GM23338 (cell line): Measurements from ENCODE around the gene GPATCH1. TPM values are rescaled to one million over a fixed set of nuclear protein-coding genes. Genes with fewer than 3 reads are reported as not detected.

Experiments
- ATAC-seq: fragments of 200-7000 bp; cut with Tn5 transposase; 3 replicates; pipeline ENCODE4 v1.9.1; 2020
- DNase-seq: peaks from one replicate; pipeline ENCODE4 v3.0.0-alpha.2; 2015; ENCODE audit warnings: low spot score
- H2AFZ ChIP-seq: fragments of 200-600 bp; sonication (generic); 2 replicates; pipeline ENCODE4 v1.8.0; 2016; ENCODE audit warnings: antibody characterized with exemption, mild to moderate bottlenecking, moderate library complexity
- H3F3A ChIP-seq: fragments of 200-600 bp; sonication (generic); replicated peaks from 2 replicates; pipeline ENCODE4 v1.8.0; 2017; ENCODE audit warnings: antibody characterized with exemption, mixed run types, low read depth
- H3K27ac ChIP-seq: fragments of 200-600 bp; sonication (generic); 2 replicates; pipeline ENCODE4 v1.6.1; 2016; ENCODE audit warnings: low read depth
- H3K27me3 ChIP-seq: fragments of 200-600 bp; sonication (generic); 2 replicates; pipeline ENCODE4 v1.8.0; 2016; ENCODE audit warnings: mild to moderate bottlenecking, mixed run types, moderate library complexity; ENCODE audit not compliant: insufficient read depth
- H3K36me3 ChIP-seq: fragments of 200-600 bp; sonication (generic); 2 replicates; pipeline ENCODE4 v1.8.0; 2016; ENCODE audit warnings: mild to moderate bottlenecking; ENCODE audit not compliant: insufficient read depth
- H3K4me1 ChIP-seq: fragments of 200-600 bp; sonication (generic); 2 replicates; pipeline ENCODE4 v1.8.0; 2016; ENCODE audit warnings: mild to moderate bottlenecking, moderate library complexity; ENCODE audit not compliant: insufficient read depth
- H3K4me2 ChIP-seq: fragments of 200-600 bp; sonication (generic); 2 replicates; pipeline ENCODE4 v1.7.1; 2017; ENCODE audit warnings: mixed run types
- H3K4me3 ChIP-seq: fragments of 200-600 bp; sonication (generic); 2 replicates; pipeline ENCODE4 v1.6.1; 2016; ENCODE audit warnings: mixed run types
- H3K79me2 ChIP-seq: fragments of 200-600 bp; sonication (generic); replicated peaks from 2 replicates; pipeline ENCODE4 v1.8.0; 2017; ENCODE audit warnings: mild to moderate bottlenecking; ENCODE audit not compliant: insufficient read depth
- H3K9me2 ChIP-seq: fragments of 200-600 bp; sonication (generic); 2 replicates; pipeline ENCODE4 v1.8.0; 2017; ENCODE audit not compliant: insufficient read depth
- H4K20me1 ChIP-seq: fragments of 200-600 bp; sonication (generic); replicated peaks from 2 replicates; pipeline ENCODE4 v1.8.0; 2017; ENCODE audit warnings: mild to moderate bottlenecking; ENCODE audit not compliant: insufficient read depth
- H3K27ac Mint-ChIP-seq: 2 replicates; pipeline ENCODE4 v1.8.0; 2020; ENCODE audit warnings: inconsistent platforms, mild to moderate bottlenecking, moderate library complexity, mixed read lengths
- H3K27me3 Mint-ChIP-seq: 3 replicates; pipeline ENCODE4 v1.8.0; 2022; ENCODE audit warnings: low read depth, mild to moderate bottlenecking, moderate library complexity, mixed read lengths, inconsistent platforms; ENCODE audit not compliant: insufficient read depth, poor library complexity
- H3K36me3 Mint-ChIP-seq: 3 replicates; pipeline ENCODE4 v1.8.0; 2021; ENCODE audit warnings: low read depth, mild to moderate bottlenecking, inconsistent platforms, moderate library complexity, mixed read lengths
- H3K4me1 Mint-ChIP-seq: 3 replicates; pipeline ENCODE4 v1.8.0; 2020; ENCODE audit warnings: mild to moderate bottlenecking, inconsistent platforms, mixed read lengths
- H3K4me3 Mint-ChIP-seq: 3 replicates; pipeline ENCODE4 v1.8.0; 2021; ENCODE audit warnings: moderate library complexity, mild to moderate bottlenecking, inconsistent platforms, mixed read lengths
- H3K9me3 Mint-ChIP-seq: 3 replicates; pipeline ENCODE4 v1.8.0; 2020; ENCODE audit warnings: moderate library complexity, mild to moderate bottlenecking, inconsistent platforms, mixed read lengths
- CREB1 ChIP-seq: fragments of 250-450 bp; sonication (Bioruptor Pico); IDR thresholded peaks from 2 replicates; pipeline ENCODE4 v1.5.0; 2020; ENCODE audit warnings: low read depth, mild to moderate bottlenecking, moderate library complexity
- EZH2 ChIP-seq: fragments of 200-600 bp; sonication (generic); IDR thresholded peaks from one replicate; pipeline ENCODE4 v1.8.0; 2017; ENCODE audit warnings: antibody characterized with exemption, mild to moderate bottlenecking, low read depth; ENCODE audit not compliant: unreplicated experiment
- EZH2phosphoT487 ChIP-seq: fragments of 200-600 bp; sonication (generic); IDR thresholded peaks from one replicate; pipeline ENCODE4 v1.8.1; 2018; ENCODE audit warnings: antibody characterized with exemption; ENCODE audit not compliant: unreplicated experiment
- JUNB ChIP-seq: IDR thresholded peaks from one replicate; pipeline ENCODE4 v1.6.1; 2016; ENCODE audit warnings: antibody characterized with exemption; ENCODE audit not compliant: unreplicated experiment
- NANOG ChIP-seq: IDR thresholded peaks from 2 replicates; pipeline ENCODE4 v1.6.1; 2016; ENCODE audit warnings: antibody characterized with exemption, borderline replicate concordance
- POLR2AphosphoS5 ChIP-seq: IDR thresholded peaks from 2 replicates; pipeline ENCODE4 v1.6.1; 2016; ENCODE audit warnings: antibody characterized with exemption, low read depth
- STAT1 ChIP-seq: IDR thresholded peaks from one replicate; pipeline ENCODE4 v1.6.1; 2016; ENCODE audit warnings: antibody characterized with exemption; ENCODE audit not compliant: unreplicated experiment
- ZNF114 ChIP-seq: fragments of 250-450 bp; sonication (Bioruptor Pico); IDR thresholded peaks from 2 replicates; pipeline ENCODE4 v1.5.0; 2020; ENCODE audit warnings: mild to moderate bottlenecking, moderate library complexity
- ZNF331 ChIP-seq: fragments of 250-450 bp; sonication (Bioruptor Pico); IDR thresholded peaks from 2 replicates; pipeline ENCODE4 v1.5.0; 2020; ENCODE audit warnings: low read depth, mild to moderate bottlenecking, moderate library complexity
- polyA plus RNA-seq: library from polyadenylated mRNA; unstranded; fragments of >200 nt; fragmentation: Nextera tagmentation; extraction: Ambion mirVana; gene quantifications from 2 replicates; pipeline ENCODE4 v1.2.1, GENCODE V29; 2016
- total RNA-seq: library from RNA; depleted of rRNA; stranded (reverse); fragments of >200 nt; shearing (Covaris generic); gene quantifications from 2 replicates; pipeline ENCODE4 v1.2.3, GENCODE V29; 2014
- TF ChIP-seq, protein P1 (sequence below): fragments of 250-450 bp; sonication (Bioruptor Pico); IDR thresholded peaks from 2 replicates; pipeline ENCODE4 v1.5.0; 2020; ENCODE audit warnings: mild to moderate bottlenecking, moderate library complexity
- TF ChIP-seq, protein P2 (sequence below), 2 experiments: fragments of 200-600 bp in 1 of 2; sonication (generic) in 1 of 2; conservative IDR thresholded peaks; 2 replicates each; pipeline versions ENCODE4 v1.5.1 to v1.6.1; 2016 to 2017; ENCODE audit warnings: antibody characterized with exemption in 2 of 2, low read depth in 2 of 2, mild to moderate bottlenecking in 2 of 2, moderate library complexity in 1 of 2
- TF ChIP-seq, protein P3 (sequence below): IDR thresholded peaks from 2 replicates; pipeline ENCODE4 v1.6.1; 2016; ENCODE audit warnings: antibody characterized with exemption
- TF ChIP-seq, protein P4 (sequence below): IDR thresholded peaks from one replicate; pipeline ENCODE4 v1.6.1; 2018; ENCODE audit warnings: antibody characterized with exemption; ENCODE audit not compliant: unreplicated experiment

The GPATCH1 gene
- total and polyA plus RNA-seq, 2 experiments from 2014 or later = 12.0 to 13.6 TPM

DNA sequence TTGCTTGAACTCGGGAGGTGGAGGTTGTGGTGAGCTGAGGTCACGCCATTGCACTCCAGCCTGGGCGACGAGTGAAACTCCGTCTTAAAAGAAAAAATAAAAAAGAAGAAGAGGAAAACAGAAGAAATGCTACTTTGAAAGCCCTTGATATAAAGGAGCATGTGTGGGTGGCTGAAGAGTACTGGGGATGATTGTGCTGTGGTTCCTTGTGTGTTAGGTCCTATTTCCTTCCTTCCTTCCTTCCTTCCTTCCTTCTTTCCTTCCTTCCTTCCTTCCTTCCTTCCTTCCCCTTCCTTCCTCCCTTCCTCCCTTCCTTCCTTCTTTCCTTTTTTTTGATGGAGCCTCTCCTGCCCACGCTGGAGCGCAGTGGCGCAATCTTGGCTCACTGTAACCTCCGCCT lies 65.2 kb downstream of the GPATCH1 start:
- Histone ChIP-seq H2AFZ (no peak overlapping the region), H3K27ac (no peak overlapping the region), H3K4me3 (no peak overlapping the region), H3F3A (no peaks in the 10 kb centered on the region), H3K36me3 (no peaks in the 10 kb centered on the region), H4K20me1 (no peaks in the 10 kb centered on the region), H3K27me3 (no peaks in the 10 kb centered on the region), H3K9me2 (no peaks in the 10 kb centered on the region), H3K4me2 (no peak overlapping the region), H3K79me2 (no peaks in the 10 kb centered on the region), H3K4me1 (no peaks in the 10 kb centered on the region)
- no peaks in the 10 kb centered on the region for H3K36me3 Mint-ChIP-seq
- no peaks in the 10 kb centered on the region for H3K4me1 Mint-ChIP-seq
- no peak overlapping the region for H3K4me3 Mint-ChIP-seq
- DNase-seq = no peak
- H3K9me3 Mint-ChIP-seq = no peaks in the 10 kb centered on the region; the same call in 2 of the 3 replicates
- peaks cover 5% of the 10 kb centered on the region for H3K27me3 Mint-ChIP-seq
- TF ChIP-seq NANOG = no peak
- TF ChIP-seq, protein P1, sequence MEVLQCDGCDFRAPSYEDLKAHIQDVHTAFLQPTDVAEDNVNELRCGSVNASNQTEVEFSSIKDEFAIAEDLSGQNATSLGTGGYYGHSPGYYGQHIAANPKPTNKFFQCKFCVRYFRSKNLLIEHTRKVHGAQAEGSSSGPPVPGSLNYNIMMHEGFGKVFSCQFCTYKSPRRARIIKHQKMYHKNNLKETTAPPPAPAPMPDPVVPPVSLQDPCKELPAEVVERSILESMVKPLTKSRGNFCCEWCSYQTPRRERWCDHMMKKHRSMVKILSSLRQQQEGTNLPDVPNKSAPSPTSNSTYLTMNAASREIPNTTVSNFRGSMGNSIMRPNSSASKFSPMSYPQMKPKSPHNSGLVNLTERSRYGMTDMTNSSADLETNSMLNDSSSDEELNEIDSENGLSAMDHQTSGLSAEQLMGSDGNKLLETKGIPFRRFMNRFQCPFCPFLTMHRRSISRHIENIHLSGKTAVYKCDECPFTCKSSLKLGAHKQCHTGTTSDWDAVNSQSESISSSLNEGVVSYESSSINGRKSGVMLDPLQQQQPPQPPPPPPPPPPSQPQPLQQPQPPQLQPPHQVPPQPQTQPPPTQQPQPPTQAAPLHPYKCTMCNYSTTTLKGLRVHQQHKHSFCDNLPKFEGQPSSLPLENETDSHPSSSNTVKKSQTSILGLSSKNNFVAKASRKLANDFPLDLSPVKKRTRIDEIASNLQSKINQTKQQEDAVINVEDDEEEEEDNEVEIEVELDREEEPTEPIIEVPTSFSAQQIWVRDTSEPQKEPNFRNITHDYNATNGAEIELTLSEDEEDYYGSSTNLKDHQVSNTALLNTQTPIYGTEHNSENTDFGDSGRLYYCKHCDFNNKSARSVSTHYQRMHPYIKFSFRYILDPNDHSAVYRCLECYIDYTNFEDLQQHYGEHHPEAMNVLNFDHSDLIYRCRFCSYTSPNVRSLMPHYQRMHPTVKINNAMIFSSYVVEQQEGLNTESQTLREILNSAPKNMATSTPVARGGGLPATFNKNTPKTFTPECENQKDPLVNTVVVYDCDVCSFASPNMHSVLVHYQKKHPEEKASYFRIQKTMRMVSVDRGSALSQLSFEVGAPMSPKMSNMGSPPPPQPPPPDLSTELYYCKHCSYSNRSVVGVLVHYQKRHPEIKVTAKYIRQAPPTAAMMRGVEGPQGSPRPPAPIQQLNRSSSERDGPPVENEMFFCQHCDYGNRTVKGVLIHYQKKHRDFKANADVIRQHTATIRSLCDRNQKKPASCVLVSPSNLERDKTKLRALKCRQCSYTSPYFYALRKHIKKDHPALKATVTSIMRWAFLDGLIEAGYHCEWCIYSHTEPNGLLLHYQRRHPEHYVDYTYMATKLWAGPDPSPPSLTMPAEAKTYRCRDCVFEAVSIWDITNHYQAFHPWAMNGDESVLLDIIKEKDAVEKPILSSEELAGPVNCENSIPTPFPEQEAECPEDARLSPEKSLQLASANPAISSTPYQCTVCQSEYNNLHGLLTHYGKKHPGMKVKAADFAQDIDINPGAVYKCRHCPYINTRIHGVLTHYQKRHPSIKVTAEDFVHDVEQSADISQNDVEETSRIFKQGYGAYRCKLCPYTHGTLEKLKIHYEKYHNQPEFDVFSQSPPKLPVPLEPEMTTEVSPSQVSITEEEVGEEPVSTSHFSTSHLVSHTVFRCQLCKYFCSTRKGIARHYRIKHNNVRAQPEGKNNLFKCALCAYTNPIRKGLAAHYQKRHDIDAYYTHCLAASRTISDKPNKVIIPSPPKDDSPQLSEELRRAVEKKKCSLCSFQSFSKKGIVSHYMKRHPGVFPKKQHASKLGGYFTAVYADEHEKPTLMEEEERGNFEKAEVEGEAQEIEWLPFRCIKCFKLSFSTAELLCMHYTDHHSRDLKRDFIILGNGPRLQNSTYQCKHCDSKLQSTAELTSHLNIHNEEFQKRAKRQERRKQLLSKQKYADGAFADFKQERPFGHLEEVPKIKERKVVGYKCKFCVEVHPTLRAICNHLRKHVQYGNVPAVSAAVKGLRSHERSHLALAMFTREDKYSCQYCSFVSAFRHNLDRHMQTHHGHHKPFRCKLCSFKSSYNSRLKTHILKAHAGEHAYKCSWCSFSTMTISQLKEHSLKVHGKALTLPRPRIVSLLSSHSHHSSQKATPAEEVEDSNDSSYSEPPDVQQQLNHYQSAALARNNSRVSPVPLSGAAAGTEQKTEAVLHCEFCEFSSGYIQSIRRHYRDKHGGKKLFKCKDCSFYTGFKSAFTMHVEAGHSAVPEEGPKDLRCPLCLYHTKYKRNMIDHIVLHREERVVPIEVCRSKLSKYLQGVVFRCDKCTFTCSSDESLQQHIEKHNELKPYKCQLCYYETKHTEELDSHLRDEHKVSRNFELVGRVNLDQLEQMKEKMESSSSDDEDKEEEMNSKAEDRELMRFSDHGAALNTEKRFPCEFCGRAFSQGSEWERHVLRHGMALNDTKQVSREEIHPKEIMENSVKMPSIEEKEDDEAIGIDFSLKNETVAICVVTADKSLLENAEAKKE (CRISPR knock-in tag) = no peak
- no peak for TF ChIP-seq EZH2
- no peak for TF ChIP-seq STAT1
- no peak for TF ChIP-seq EZH2phosphoT487
- no peak for TF ChIP-seq ZNF114 (CRISPR knock-in tag)
- TF ChIP-seq POLR2AphosphoS5 = no peak
- no peak for TF ChIP-seq ZNF331 (CRISPR knock-in tag)
- TF ChIP-seq, protein P2, sequence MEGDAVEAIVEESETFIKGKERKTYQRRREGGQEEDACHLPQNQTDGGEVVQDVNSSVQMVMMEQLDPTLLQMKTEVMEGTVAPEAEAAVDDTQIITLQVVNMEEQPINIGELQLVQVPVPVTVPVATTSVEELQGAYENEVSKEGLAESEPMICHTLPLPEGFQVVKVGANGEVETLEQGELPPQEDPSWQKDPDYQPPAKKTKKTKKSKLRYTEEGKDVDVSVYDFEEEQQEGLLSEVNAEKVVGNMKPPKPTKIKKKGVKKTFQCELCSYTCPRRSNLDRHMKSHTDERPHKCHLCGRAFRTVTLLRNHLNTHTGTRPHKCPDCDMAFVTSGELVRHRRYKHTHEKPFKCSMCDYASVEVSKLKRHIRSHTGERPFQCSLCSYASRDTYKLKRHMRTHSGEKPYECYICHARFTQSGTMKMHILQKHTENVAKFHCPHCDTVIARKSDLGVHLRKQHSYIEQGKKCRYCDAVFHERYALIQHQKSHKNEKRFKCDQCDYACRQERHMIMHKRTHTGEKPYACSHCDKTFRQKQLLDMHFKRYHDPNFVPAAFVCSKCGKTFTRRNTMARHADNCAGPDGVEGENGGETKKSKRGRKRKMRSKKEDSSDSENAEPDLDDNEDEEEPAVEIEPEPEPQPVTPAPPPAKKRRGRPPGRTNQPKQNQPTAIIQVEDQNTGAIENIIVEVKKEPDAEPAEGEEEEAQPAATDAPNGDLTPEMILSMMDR (conservative IDR thresholded peaks at IDR 0.05; ENCODE audit: low read depth in 2 of 2) = no peak
- TF ChIP-seq JUNB = no peak
- TF ChIP-seq, protein P3, sequence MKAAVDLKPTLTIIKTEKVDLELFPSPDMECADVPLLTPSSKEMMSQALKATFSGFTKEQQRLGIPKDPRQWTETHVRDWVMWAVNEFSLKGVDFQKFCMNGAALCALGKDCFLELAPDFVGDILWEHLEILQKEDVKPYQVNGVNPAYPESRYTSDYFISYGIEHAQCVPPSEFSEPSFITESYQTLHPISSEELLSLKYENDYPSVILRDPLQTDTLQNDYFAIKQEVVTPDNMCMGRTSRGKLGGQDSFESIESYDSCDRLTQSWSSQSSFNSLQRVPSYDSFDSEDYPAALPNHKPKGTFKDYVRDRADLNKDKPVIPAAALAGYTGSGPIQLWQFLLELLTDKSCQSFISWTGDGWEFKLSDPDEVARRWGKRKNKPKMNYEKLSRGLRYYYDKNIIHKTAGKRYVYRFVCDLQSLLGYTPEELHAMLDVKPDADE = no peak
- no peak for TF ChIP-seq CREB1 (CRISPR knock-in tag)
- TF ChIP-seq, protein P4, sequence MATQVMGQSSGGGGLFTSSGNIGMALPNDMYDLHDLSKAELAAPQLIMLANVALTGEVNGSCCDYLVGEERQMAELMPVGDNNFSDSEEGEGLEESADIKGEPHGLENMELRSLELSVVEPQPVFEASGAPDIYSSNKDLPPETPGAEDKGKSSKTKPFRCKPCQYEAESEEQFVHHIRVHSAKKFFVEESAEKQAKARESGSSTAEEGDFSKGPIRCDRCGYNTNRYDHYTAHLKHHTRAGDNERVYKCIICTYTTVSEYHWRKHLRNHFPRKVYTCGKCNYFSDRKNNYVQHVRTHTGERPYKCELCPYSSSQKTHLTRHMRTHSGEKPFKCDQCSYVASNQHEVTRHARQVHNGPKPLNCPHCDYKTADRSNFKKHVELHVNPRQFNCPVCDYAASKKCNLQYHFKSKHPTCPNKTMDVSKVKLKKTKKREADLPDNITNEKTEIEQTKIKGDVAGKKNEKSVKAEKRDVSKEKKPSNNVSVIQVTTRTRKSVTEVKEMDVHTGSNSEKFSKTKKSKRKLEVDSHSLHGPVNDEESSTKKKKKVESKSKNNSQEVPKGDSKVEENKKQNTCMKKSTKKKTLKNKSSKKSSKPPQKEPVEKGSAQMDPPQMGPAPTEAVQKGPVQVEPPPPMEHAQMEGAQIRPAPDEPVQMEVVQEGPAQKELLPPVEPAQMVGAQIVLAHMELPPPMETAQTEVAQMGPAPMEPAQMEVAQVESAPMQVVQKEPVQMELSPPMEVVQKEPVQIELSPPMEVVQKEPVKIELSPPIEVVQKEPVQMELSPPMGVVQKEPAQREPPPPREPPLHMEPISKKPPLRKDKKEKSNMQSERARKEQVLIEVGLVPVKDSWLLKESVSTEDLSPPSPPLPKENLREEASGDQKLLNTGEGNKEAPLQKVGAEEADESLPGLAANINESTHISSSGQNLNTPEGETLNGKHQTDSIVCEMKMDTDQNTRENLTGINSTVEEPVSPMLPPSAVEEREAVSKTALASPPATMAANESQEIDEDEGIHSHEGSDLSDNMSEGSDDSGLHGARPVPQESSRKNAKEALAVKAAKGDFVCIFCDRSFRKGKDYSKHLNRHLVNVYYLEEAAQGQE = no peak
- H3K27ac Mint-ChIP-seq = no peak overlapping the region
- ATAC-seq = no peak
